Stimulated activated CD8-positive, alpha-beta memory T cell treated with anti-CD3 and anti-CD28 coated beads, Interleukin-15, amount 100 ng/mL, for 4 hours (primary cell): ENCODE measurements around the gene NGEF.
"Not testable (repeated sequence)": the region's sequence is repeated elsewhere in the genome, so short reads cannot be mapped to it uniquely, and the experiment has no call there.

Source experiments
- DNase-seq, 2 donors: peaks; one replicate each; pipeline ENCODE4 v3.0.0-alpha.2; 2020; ENCODE audit warnings: low read depth in 2 of 2

Gene NGEF

GRCh38 chr2:232929303-232930058, 83.6 kb downstream of the NGEF start:
- DNase-seq, result no peak

DNA sequence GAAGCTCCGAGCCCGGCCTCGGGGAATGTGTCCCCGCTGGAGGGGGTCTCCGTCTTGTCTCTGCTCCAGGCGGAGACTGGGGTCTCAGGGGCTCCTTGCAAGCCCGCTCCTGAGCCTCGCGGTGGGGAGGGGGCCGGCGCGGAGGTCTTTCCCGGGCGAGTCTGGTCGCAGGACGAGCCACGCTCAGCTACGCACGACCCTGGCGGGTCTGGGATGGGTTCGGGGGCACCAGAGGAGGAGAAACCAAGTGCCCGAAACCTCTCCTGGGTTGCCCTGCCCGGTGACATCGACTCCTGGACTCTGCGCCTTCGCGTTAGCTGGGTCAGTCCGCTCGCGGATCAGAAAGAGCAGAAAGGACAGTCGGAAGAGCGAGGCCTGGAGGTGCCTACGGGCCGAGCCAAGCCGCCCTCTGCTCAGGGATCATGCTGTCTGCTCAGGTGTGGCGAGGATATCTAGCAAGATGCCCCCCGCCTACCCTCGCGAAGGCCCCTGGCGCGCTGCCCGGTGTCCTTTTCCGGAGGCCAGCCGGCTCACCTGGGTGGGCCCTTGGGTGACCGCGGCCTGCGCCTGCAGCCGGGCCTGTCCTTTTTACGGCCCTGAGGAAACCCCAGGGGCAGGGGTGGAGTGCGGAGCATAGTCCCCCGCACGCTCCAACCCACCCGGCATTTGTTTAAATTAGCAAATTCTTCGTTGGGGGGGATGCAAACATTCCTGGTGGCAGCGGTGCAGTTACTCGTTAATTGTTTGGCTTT, 84.3 kb downstream of the NGEF start:
- no peak for DNase-seq

DNA sequence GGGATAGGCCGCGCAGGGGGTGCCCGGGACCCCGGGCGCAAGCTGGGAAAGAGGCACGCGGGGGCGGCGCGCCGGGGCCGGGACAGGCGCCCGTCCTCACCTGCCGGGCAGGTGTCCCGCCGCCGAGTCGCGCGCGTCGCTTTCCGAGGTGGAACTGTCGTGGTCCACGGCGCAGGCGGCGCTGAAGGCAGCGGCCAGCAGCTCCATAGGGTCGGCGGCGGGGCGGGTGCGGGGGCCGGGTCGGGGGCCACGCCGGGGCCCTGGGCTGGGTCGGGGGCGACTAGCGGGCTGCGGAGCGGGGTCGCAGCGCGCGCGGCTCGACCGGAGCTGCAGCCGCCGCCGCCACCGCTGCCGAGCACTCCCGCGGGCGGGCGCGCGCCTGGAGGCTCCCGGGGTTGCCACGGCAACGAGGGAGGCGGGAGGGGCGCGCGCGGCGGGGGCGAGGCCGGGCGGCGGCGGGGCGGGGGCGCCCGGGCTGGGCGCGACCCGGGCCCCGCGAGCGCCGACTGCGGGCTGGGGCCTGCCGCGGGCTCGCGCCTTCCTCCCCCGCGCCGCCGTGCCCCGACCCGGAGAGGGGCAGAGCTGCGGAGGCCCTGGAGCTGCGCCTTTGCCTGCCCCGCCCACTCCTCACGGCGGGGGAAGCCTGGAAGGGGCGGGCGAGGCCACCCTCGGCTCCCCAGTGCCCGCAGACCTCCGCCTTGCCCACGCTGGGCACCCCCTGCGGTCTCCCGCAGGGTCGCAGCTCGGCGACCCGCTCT, 85.1 kb downstream of the NGEF start:
- DNase-seq, result no peak

GRCh38 chr2:232927032-232927792, 85.8 kb downstream of the NGEF start:
- DNase-seq, result no peak

DNA sequence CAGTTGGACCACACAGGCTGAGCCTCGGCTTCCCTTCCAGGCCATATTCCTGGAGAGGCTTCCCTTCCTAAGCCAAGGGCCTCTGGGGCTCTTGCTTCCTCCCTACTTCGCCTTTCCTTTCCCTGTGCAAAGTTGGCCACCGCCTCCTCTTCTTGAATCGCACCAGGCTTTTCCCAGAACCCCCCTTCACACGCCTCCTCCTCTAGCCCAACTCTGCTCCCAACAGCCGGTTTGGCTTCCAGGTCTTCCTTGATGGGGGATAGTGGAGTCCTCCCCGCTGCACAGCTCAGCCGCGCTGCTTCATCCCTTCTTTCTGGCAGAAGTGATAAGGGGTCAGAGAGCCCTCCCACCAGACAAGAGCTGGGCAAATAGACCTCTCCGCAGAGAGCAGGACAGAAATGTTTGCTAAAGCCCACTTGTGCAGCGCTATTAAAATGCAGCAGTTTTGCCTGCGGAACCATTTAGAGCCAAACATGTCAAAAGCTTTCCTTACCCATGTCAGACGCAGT, 86.6 kb downstream of the NGEF start:
- DNase-seq, result no peak

GRCh38 chr2:232925821-232926156, 87.3 kb downstream of the NGEF start:
- DNase-seq, result no peak

DNA sequence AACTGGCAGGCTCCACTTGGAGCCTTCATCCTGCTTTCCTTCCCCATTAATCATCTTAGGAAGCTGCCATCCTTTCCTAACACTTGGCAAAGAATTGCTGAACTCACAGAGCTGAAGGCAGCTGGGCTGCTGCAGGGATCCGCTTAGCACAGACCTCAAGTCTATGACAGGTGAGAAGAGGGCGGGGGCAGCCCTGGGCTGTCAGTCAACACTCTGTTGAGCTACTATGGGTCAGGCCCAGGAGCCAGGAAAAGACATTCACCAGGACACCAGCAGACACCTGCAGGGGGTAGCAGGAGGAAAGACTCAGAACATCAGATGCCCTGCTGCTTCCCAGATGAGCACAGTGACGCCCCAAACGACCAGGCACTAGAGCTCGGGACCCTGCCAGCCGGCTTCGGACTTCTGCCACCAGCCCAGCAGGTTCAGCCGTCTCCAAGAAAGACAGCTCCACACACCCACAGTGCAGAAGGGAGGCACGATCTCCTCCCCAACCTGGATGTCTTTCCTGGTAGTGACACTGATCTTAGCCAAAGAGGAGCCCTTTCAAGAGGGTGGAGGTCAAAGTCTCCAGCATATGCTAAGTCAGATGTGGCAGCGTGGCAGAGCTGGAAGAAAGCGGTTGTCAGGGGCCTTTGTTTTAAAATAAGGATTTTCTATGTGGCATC, 87.8 kb downstream of the NGEF start:
- no peak for DNase-seq

DNA sequence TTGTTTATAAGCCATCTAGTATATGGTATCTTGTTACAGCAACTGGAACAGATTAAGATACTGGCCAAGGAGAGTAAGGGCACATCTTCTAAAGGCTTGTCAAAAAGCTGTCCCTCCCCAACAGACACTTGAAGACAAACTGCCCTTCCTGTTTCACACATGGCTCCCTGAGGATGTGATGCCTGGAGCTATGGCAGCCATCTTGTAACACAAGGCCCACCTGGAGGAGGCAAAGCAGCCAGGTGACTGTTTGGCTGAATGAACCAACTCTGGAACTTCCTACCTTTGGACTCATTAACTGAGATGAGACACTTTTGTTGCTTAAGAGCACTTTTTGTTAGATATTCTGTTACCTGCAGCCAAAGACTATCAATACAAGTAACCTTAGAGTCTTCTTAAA, 88.6 kb downstream of the NGEF start:
- no peak for DNase-seq

- DNase-seq, result no peak
Measured at GRCh38 chr2:232920760-232921159, 92.3 kb downstream of the NGEF start.

DNA sequence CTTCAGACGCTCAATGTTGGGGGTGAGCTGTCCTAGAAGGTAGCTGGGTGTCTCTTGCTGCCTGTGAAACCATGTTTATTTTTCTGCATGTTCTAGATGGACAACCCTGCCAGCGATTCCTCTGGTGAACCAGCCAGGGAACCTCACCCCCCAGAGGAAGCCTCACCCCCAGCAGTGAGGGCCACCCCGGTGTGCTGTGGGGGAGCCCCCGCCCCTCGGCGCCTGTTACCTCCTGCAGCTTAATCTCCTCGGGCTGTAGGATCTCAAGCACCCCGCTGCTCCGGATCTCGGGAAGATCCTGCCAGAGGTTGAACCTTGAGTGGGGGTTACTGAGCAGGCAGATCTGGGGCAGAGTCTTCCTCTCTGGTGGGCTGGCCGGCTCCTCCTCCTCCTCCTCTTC, 93.0 kb downstream of the NGEF start:
- no peak for DNase-seq

DNA sequence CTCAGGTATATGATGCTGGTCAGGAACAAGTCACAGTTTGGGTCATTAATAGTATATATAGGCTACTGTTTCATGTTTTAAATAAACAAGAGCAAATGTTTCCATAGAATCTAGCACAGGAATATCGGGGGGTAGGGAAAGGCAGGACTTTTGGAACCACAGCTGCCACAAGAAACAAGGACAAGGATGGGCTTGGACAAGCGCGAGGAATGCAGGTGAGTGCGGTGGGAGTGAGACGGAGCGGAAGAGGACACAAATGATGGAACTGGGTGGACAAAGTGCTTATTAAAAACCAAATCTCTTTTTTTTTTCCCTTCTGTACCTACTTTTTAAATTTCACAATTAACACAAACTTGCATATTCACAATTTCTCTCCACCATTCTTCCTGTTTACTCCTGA, 93.9 kb downstream of the NGEF start:
- DNase-seq, result no peak

- no peak for DNase-seq
Measured at GRCh38 chr2:232913903-232914302, 99.2 kb downstream of the NGEF start.

- DNase-seq, result no peak
Measured at GRCh38 chr2:232911712-232912277, 101.3 kb downstream of the NGEF start.

GRCh38 chr2:232910376-232910775, 102.7 kb downstream of the NGEF start:
- no peak for DNase-seq

DNA sequence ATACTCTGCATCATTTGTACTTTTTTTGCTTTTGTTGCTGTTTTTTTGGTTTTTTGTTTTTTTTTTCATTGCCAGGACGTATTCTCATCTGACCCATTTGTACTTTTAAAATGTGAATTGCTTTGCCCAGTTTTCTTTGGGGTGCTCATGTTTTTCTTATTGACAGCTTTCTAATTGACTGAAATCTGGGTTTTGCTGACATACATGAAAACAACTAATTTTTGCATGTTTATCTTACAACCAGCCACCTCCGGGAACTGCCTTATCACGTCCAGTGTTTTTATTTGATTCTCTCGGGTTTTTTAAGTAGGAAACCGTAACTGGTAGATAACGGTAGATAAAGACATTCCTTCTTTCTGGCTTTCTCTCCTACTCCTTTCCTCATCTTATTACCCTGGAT, 104.4 kb downstream of the NGEF start:
- no peak for DNase-seq

GRCh38 chr2:232907718-232908085, 105.4 kb downstream of the NGEF start:
- not testable (repeated sequence) for DNase-seq

- not testable (repeated sequence) for DNase-seq
Measured at GRCh38 chr2:232906867-232907717, 106.0 kb downstream of the NGEF start.

DNA sequence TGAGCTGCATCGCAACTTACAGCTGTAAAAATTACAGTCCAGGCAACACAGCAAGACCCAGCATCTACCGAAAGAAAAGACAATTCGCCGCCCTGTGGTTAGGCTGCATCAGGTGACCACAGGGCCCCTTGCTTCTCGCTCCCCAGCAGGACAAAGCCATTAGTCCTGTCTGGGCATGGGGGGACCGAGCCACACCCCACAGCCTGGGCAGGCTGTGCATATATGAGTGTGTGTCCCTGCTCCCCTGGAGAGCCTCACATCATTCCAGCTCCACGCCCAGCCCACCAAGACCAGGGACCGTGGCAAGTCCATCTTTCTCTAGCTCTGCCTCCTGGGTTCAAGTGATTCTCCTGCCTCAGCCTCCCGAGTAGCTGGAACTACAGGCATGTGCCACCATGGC, 109.1 kb downstream of the NGEF start:
- DNase-seq, result no peak

DNA sequence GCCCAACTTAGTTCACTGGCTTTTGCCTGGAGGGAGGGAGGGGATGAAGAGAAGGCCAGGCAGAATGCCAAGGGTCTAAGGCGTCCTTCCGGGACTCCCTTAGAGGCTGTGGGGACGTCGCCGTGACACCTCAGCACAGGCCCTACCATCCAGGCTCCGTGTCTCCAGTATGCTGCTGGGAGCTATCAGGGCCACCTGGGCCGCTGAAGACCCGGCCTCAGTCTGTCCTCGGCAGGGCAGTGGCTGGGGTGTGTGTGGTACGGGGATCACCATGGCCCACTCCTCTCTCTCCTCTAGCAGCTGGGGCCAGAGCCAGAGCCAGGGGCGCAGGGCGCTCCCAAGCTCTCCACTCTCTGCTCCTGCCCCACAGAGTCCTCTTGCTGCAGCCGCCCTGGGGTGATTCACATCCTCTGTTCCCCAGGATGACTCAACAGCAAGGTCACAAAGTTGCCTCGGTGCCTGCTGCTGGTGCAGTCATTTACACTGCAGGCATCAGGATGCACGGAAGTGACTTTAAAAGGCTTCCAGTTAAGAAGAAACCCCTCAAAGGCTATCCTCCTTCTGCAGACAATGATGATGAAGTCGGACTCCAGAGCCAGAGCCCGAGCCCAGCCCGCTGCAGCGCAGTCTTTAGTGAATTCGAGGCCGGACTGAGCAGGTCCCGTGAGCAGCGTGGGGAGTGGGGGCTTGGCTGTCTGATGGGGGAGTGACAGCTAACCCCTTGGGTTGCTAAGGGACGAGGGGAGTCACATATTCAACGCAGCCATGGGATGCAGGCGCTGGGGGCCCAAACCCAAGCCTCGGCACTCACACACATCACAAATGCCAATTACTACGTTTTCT, 111.1 kb downstream of the NGEF start:
- DNase-seq, result no peak
